NB4 (cell line): ENCODE data around the gene PLEKHF1.
"Not testable (repeated sequence)": the region's sequence is repeated elsewhere in the genome, so short reads cannot be mapped to it uniquely, and the experiment has no call there.

ENCODE experiments used
- DNase-seq: peaks from one replicate; pipeline ENCODE4 v3.0.0; 2010; ENCODE audit warnings: low read depth
- H3K4me3 ChIP-seq: one replicate; pipeline ENCODE4 v1.5.1; 2011; ENCODE audit warnings: mild to moderate bottlenecking, low read depth, low read length, moderate library complexity
- CTCF ChIP-seq: IDR thresholded peaks from one replicate; pipeline ENCODE4 v1.5.1; 2012; ENCODE audit warnings: low read depth, low read length
- MYC ChIP-seq: IDR thresholded peaks from 2 replicates; pipeline ENCODE4 v1.6.1; 2011; ENCODE audit warnings: low read depth, low read length
- POLR2A ChIP-seq: IDR thresholded peaks from 2 replicates; pipeline ENCODE4 v1.6.1; 2011; ENCODE audit warnings: mild to moderate bottlenecking; ENCODE audit not compliant: insufficient read length; ENCODE audit errors: extremely low read depth
- TF ChIP-seq, protein P1 (sequence below): IDR thresholded peaks from 2 replicates; pipeline ENCODE4 v1.6.1; 2011; ENCODE audit warnings: low read depth, low read length

The PLEKHF1 gene

DNA sequence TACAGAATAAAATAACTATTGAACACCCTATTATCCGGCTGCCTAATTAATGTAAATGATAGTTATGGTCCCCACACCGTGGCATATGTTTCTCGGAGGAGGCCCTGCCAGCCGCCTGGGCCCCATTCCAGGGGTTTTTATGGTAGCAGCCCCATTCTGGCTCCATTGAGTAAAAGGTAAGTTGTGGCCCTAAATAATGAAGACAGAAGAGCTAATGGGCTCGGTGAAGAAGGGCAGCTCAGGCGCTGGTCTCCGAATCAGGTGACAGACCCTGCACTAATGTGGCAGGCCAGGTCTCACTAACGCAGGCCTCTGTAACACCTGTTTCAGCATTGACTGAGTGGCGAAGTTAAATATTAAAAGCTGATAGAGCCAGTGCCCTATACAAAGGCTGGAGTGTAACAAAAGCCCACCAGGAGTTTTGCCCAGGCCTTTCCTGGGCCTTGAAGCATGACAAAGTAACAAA, 40.0 kb upstream of the PLEKHF1 start:
- DNase-seq: no peak
- H3K4me3 ChIP-seq: no peak overlapping the region
- TF ChIP-seq MYC: no peak
- no peak for TF ChIP-seq CTCF
- no peak for TF ChIP-seq POLR2A
- TF ChIP-seq, protein P1, sequence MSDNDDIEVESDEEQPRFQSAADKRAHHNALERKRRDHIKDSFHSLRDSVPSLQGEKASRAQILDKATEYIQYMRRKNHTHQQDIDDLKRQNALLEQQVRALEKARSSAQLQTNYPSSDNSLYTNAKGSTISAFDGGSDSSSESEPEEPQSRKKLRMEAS: no peak

DNA sequence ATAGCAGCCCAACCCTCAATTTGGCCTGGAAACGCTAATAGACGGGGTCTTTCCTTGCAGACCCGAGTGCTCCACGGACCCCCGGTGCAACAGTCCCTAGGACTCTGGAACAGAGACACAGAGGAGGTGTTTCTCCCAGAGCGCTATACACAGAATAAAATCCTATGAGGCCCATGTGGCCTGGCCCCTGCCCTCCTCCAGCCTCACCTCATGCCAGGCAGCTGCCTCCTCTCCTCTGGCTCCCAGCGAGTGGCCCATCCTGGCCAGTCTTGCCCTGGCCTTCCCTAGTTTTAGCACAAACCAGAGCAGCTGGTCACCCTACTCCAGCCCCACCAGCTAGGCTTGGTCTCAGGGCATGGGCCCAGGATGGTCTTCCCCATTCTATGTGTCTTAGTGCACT, 38.9 kb upstream of the PLEKHF1 start:
- no peak for DNase-seq
- TF ChIP-seq CTCF (no peak), POLR2A (no peak), MYC (no peak)
- TF ChIP-seq, protein P1: no peak
- no peak overlapping the region for H3K4me3 ChIP-seq

DNA sequence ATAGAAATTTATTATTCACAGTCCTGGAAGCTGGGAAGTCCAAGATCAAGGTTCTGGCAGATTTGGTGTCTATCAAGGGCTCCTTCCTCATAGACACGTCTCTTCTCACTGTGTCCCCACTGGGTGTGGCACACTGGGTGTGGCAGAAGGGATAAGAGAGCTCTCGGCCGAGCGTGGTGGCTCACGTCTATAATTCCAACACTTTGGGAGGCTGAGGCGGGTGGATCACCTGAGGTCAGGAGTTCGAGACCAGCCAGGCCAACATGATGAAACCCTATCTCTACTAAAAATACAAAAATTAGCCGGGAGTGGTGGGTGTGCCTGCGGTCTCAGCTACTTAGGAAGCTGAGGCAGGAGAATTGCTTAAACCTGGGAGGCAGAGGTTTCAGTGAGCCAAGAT, 38.4 kb upstream of the PLEKHF1 start:
- DNase-seq, H3K4me3 ChIP-seq: not testable (repeated sequence)

- DNase-seq: no peak
- no peak overlapping the region for H3K4me3 ChIP-seq
- TF ChIP-seq MYC: no peak
- TF ChIP-seq, protein P1: no peak
- TF ChIP-seq CTCF: no peak
- no peak for TF ChIP-seq POLR2A
Measured at GRCh38 chr19:29628661-29629385, 36.4 kb upstream of the PLEKHF1 start.

GRCh38 chr19:29629836-29630534, 35.3 kb upstream of the PLEKHF1 start:
- no peak overlapping the region for H3K4me3 ChIP-seq
- no peak for TF ChIP-seq MYC
- TF ChIP-seq, protein P1: no peak
- no peak for DNase-seq

DNA sequence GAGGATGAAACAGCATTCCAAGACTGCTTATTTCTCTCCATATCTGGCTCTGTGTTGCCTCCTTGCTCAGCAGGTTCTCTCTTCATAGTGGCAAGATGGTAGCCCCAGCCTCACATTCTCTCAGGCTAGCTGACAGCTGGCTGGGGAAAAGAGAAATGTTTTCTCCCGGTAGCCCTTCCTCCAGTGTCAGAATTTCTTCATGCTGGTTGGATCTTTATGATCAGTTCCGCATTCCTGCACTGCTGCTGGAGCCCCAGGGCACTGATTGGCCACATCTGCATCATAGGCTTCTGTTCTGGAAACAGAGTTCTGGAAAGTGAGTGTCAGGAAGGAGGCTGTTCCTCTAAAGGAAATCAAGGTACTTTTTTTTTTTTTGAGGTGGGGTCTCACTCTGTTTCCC, 34.6 kb upstream of the PLEKHF1 start:
- DNase-seq: no peak
- TF ChIP-seq CTCF: no peak
- H3K4me3 ChIP-seq: no peak overlapping the region

- DNase-seq: no peak
- H3K4me3 ChIP-seq: no peak overlapping the region
- no peak for TF ChIP-seq POLR2A
- no peak for TF ChIP-seq MYC
- TF ChIP-seq CTCF: no peak
- TF ChIP-seq, protein P1: no peak
Measured at GRCh38 chr19:29631450-29631849, 33.8 kb upstream of the PLEKHF1 start.
